ENCODE data around the gene GNAI1.

GNAI1 gene

DNA sequence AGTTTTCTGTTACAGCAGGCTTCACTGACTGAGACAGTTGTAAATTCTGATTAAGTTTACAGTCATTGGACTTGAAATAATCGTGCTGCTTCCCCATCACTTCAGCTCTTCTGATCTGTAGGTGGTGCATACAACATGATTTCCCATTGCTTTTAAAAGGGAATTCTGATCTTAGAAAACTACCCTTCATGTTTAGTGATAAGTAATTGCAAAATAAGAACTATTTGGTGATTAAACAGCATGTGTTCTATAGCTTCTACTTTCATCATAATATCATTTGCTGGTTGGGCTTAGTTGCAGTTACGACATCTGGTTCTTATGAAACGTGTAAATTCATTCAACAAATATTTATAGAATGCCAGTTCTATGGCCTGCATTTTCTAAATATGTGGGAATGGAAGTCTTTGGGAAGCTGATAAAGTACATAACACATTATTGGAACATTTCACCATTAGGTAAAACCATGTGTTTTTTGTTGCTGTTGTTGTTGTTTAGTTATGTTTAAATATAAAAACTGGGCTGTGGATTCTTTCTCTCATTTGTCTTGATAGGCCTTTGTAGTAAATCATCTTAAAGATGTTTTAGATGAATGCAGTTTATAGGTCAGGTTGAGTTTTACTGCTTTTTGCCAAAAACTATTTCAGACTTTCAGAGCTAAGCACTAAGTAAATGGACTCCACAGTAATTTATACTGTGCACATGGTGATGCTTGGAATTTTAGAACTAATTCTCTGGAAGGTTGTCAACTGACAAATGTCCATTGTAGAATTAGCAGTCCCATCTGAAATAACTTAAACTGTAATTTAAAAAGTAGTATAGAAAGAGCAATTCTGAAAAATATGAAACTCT, 13.1 kb downstream of the GNAI1 start:
- H3K4me2 ChIP-seq (ENCODE audit: low read length), result no peak overlapping the region
- H4K20me1 ChIP-seq (ENCODE audit: control insufficient read depth, insufficient read depth, low read depth, low read length), result no peaks in the 10 kb centered on the region
- no peaks in the 10 kb centered on the region for H3K9me2 ChIP-seq (replicated peaks; ENCODE audit: control insufficient read depth, low read length)
- no peaks in the 10 kb centered on the region for H3K27me3 ChIP-seq (ENCODE audit: control insufficient read depth, low read length)
- no peaks in the 10 kb centered on the region for H3K9me3 ChIP-seq (ENCODE audit: control insufficient read depth, insufficient read depth, low read length)
- no peak overlapping the region for H3K4me3 ChIP-seq (ENCODE audit: low read length)
- H3K27ac ChIP-seq (ENCODE audit: low read depth, low read length), result no peak overlapping the region
- TF ChIP-seq, protein P1, sequence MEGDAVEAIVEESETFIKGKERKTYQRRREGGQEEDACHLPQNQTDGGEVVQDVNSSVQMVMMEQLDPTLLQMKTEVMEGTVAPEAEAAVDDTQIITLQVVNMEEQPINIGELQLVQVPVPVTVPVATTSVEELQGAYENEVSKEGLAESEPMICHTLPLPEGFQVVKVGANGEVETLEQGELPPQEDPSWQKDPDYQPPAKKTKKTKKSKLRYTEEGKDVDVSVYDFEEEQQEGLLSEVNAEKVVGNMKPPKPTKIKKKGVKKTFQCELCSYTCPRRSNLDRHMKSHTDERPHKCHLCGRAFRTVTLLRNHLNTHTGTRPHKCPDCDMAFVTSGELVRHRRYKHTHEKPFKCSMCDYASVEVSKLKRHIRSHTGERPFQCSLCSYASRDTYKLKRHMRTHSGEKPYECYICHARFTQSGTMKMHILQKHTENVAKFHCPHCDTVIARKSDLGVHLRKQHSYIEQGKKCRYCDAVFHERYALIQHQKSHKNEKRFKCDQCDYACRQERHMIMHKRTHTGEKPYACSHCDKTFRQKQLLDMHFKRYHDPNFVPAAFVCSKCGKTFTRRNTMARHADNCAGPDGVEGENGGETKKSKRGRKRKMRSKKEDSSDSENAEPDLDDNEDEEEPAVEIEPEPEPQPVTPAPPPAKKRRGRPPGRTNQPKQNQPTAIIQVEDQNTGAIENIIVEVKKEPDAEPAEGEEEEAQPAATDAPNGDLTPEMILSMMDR (IDR thresholded peaks at IDR 0.05; ENCODE audit: low read depth, low read length, poor library complexity, severe bottlenecking), result no peak
- no peak for TF ChIP-seq EZH2phosphoT487 (IDR thresholded peaks at IDR 0.05; ENCODE audit: borderline replicate concordance, low read length)
- no peaks in the 10 kb centered on the region for H3F3A ChIP-seq (ENCODE audit: control insufficient read depth, insufficient read depth)
- no peaks in the 10 kb centered on the region for H3K79me2 ChIP-seq (ENCODE audit: control insufficient read depth, low read length)
- no peaks in the 10 kb centered on the region for H3K4me1 ChIP-seq (ENCODE audit: control insufficient read depth, low read length)
- no peaks in the 10 kb centered on the region for H3K36me3 ChIP-seq (ENCODE audit: control insufficient read depth, low read length)

- Histone ChIP-seq H3K27ac (ENCODE audit: low read depth, low read length) (no peak overlapping the region), H3K4me1 (ENCODE audit: control insufficient read depth, low read length) (no peaks in the 10 kb centered on the region), H3K9me3 (ENCODE audit: control insufficient read depth, insufficient read depth, low read length) (no peaks in the 10 kb centered on the region), H3K4me3 (ENCODE audit: low read length) (no peak overlapping the region), H3K36me3 (ENCODE audit: control insufficient read depth, low read length) (no peaks in the 10 kb centered on the region), H4K20me1 (ENCODE audit: control insufficient read depth, insufficient read depth, low read depth, low read length) (no peaks in the 10 kb centered on the region), H3F3A (ENCODE audit: control insufficient read depth, insufficient read depth) (no peaks in the 10 kb centered on the region), H3K4me2 (ENCODE audit: low read length) (no peak overlapping the region), H3K9me2 (replicated peaks; ENCODE audit: control insufficient read depth, low read length) (no peaks in the 10 kb centered on the region), H3K79me2 (ENCODE audit: control insufficient read depth, low read length) (no peaks in the 10 kb centered on the region), H3K27me3 (ENCODE audit: control insufficient read depth, low read length) (no peaks in the 10 kb centered on the region)
- no peak for TF ChIP-seq EZH2phosphoT487 (IDR thresholded peaks at IDR 0.05; ENCODE audit: borderline replicate concordance, low read length)
- TF ChIP-seq, protein P1 (IDR thresholded peaks at IDR 0.05; ENCODE audit: low read depth, low read length, poor library complexity, severe bottlenecking), result no peak
Measured at GRCh38 chr7:80150611-80151273, 16.1 kb downstream of the GNAI1 start.

- no peaks in the 10 kb centered on the region for H3K9me2 ChIP-seq (replicated peaks; ENCODE audit: control insufficient read depth, low read length)
- no peak overlapping the region for H3K4me3 ChIP-seq (ENCODE audit: low read length)
- H3K27ac ChIP-seq (ENCODE audit: low read depth, low read length), result no peak overlapping the region
- no peaks in the 10 kb centered on the region for H3K9me3 ChIP-seq (ENCODE audit: control insufficient read depth, insufficient read depth, low read length)
- no peaks in the 10 kb centered on the region for H3K4me1 ChIP-seq (ENCODE audit: control insufficient read depth, low read length)
- H4K20me1 ChIP-seq (ENCODE audit: control insufficient read depth, insufficient read depth, low read depth, low read length), result no peaks in the 10 kb centered on the region
- H3F3A ChIP-seq (ENCODE audit: control insufficient read depth, insufficient read depth), result no peaks in the 10 kb centered on the region
- H3K79me2 ChIP-seq (ENCODE audit: control insufficient read depth, low read length), result no peaks in the 10 kb centered on the region
- no peaks in the 10 kb centered on the region for H3K36me3 ChIP-seq (ENCODE audit: control insufficient read depth, low read length)
- H3K4me2 ChIP-seq (ENCODE audit: low read length), result no peak overlapping the region
- no peaks in the 10 kb centered on the region for H3K27me3 ChIP-seq (ENCODE audit: control insufficient read depth, low read length)
- TF ChIP-seq, protein P1 (IDR thresholded peaks at IDR 0.05; ENCODE audit: low read depth, low read length, poor library complexity, severe bottlenecking), result no peak
- TF ChIP-seq EZH2phosphoT487 (IDR thresholded peaks at IDR 0.05; ENCODE audit: borderline replicate concordance, low read length), result no peak
Measured at GRCh38 chr7:80151274-80151665, 16.6 kb downstream of the GNAI1 start.
